Measurements from ENCODE around the gene IRF8.

Gene IRF8

DNA sequence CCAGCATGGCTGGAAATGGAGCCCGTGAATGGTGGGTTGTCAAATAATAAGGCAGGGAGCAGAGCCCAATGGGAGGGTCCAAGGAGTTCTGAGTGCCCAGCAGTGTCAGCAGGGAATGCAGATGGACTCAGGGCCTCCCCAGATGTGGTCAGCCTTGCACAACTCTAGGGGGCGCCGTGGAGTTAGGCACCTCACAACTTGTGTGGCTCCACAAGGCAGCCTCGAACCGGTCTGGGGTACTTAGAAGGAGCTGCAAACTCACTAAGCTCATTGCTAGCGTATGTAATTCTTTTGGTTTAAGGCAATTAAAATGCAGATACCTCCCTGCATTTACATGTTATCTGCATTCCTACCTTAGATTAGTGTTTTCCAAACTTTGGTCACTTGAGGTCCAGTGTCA is 18.1 kb downstream of the IRF8 start:
- H3K27ac ChIP-seq: no peak overlapping the region
- TF ChIP-seq, protein P1, sequence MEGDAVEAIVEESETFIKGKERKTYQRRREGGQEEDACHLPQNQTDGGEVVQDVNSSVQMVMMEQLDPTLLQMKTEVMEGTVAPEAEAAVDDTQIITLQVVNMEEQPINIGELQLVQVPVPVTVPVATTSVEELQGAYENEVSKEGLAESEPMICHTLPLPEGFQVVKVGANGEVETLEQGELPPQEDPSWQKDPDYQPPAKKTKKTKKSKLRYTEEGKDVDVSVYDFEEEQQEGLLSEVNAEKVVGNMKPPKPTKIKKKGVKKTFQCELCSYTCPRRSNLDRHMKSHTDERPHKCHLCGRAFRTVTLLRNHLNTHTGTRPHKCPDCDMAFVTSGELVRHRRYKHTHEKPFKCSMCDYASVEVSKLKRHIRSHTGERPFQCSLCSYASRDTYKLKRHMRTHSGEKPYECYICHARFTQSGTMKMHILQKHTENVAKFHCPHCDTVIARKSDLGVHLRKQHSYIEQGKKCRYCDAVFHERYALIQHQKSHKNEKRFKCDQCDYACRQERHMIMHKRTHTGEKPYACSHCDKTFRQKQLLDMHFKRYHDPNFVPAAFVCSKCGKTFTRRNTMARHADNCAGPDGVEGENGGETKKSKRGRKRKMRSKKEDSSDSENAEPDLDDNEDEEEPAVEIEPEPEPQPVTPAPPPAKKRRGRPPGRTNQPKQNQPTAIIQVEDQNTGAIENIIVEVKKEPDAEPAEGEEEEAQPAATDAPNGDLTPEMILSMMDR (conservative IDR thresholded peaks at IDR 0.05): no peak

DNA sequence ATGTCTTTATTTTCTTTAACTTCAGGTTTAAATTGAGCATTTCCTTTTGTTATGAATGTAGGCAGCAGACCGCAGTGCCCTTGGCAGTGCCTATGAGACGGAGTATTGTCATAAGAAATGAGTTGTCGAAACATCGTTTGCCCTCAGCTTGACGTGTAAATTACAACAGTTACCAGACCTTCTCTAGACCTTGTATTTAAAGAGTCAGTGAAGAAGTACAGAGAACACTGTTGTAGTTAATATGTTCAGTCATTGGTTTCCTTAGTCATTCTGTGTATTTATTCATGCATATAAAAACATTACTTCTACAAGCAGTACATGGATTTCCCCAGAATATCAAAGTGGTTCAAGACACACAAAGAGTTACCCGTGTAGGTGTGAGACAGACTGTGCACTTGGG is 19.0 kb downstream of the IRF8 start:
- no peak overlapping the region for H3K27ac ChIP-seq
- TF ChIP-seq, protein P1 (conservative IDR thresholded peaks at IDR 0.05): no peak

DNA sequence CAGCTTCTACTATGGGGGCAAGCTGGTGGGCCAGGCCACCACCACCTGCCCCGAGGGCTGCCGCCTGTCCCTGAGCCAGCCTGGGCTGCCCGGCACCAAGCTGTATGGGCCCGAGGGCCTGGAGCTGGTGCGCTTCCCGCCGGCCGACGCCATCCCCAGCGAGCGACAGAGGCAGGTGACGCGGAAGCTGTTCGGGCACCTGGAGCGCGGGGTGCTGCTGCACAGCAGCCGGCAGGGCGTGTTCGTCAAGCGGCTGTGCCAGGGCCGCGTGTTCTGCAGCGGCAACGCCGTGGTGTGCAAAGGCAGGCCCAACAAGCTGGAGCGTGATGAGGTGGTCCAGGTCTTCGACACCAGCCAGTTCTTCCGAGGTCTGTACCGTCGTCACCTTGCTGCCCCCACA is 19.5 kb downstream of the IRF8 start:
- no peak overlapping the region for H3K27ac ChIP-seq
- TF ChIP-seq, protein P1 (conservative IDR thresholded peaks at IDR 0.05): no peak

DNA sequence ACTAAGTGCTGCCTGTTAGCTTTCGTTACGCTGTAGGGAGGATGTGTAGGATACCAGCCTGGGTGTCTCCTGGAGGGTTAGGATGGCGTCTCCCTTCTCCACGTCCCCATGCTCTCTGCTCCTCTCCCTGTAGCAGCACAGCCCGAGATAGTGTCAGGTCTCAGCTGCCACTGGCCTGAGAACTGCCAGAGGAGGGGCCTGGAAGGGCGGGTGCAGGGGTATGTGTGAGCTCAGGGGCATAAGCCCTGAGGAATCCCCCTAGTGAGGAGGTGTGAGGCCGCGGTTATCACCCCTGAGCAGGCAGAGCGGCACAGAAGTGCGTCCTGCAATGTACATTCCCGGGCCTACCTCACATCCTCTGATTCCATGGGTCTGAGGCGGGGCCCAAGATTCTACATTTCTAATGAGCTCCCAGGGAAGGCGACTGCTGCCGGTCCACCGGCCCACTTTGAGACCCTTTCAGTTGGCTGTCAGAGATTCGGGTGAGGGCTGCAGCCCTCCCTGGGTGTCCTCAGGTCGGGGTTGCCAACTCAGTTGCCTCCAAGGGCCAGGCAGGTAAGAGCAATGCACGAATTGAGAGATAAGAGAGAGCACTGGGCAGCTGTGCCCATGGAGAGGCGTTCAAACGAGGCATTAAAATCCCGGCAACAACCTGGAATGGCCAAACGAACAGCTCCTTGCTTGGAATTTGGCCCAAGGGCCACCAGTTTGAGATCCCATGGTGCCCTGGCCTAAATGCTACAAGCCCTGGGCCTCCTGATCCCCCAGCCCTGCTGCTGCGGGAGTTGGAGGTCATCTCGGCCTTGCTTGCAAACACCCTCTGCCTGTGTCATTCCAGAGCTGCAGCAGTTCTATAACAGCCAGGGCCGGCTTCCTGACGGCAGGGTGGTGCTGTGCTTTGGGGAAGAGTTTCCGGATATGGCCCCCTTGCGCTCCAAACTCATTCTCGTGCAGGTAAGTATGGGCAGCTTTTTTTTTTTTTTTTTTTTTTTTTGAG is 20.6 kb downstream of the IRF8 start:
- TF ChIP-seq, protein P1 (conservative IDR thresholded peaks at IDR 0.05): no peak
- H3K27ac ChIP-seq: no peak overlapping the region

DNA sequence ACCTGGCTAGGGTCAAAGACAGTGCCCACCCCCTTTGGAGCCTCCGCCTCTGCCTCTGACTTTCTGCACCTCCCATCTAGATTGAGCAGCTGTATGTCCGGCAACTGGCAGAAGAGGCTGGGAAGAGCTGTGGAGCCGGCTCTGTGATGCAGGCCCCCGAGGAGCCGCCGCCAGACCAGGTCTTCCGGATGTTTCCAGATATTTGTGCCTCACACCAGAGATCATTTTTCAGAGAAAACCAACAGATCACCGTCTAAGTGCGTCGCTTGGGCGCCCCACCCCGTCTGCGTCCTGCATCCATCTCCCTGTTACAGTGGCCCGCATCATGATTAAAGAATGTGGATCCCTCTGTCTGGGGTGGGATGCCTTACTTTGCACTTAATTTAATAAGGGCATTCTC is 22.1 kb downstream of the IRF8 start:
- TF ChIP-seq, protein P1 (conservative IDR thresholded peaks at IDR 0.05): no peak
- H3K27ac ChIP-seq: no peak overlapping the region

DNA sequence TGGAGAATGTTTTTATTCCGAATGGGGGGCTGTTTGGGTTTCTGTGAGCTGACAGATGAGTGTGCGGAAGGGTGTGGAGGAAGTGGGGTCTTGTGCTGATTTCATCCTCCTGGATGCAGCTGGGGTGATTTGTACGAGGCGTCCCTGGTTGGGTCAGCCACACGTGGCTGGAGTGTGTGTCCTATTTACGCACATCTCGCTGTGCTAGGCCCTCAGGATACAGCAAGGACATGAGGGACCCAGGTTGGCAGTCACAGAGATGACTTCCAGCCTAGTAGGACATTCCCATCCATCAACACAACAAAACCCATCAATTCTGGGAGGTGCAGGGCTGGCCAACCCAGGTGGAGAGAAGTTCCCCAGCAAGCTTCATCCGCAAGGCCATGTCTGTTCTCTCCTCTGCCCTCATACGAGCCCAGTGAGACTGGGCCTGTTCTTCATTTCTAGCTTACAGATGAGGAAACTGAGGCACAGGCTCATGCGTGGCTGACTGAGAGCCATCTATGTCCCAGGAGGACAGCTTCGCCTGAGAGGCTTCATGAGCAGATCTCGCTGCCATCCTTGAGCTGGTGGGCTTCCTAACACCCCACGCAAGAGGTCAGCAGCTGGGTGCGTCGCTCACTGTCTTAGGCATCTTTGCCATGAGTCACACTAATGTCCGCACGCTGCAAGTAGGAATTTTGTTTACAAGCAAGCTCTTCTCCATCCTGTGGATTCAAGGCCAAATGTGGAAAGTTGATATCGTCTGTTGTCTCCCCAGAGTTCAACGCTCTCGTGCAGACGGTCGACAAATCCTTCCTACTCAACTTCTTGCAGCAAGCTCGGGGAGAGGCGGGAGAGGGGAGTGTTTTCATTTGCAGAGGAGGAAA is 24.4 kb downstream of the IRF8 start:
- TF ChIP-seq, protein P1 (conservative IDR thresholded peaks at IDR 0.05): no peak
- no peak overlapping the region for H3K27ac ChIP-seq

DNA sequence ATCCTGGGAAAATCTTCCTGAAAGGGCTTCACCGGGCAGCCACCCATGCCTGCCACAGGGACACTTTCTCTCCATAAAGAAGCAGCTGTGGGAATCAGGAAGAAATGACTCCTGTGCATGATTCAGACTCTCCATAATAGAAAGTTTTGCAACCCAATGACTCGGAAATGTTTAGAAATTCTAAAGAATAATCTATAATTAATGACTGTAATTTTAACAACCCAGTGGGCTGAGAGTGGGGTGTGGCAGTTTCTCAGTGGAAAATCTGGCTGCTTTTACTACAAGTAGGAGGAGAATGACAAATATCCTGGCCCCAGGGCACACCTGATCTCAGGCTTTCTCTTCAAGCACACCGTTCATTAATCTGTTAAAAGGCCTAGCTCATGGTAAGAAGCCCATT is 25.7 kb downstream of the IRF8 start:
- H3K27ac ChIP-seq: no peak overlapping the region
- TF ChIP-seq, protein P1 (conservative IDR thresholded peaks at IDR 0.05): no peak

Data from VCaP (cell line).